HepG2 (cell line): ENCODE data around the gene HYOU1. TPM values are rescaled to one million over a fixed set of nuclear protein-coding genes. Genes with fewer than 3 reads are reported as not detected.

Experiments used
- CENPBD1 ChIP-seq: sonication (generic); formaldehyde crosslinking; IDR thresholded peaks from 2 replicates; pipeline ENCODE4 v1.8.0; 2022; ENCODE audit warnings: missing genetic modification reagents, low read depth, mild to moderate bottlenecking, borderline replicate concordance
- DRAP1 ChIP-seq: IDR thresholded peaks from 2 replicates; pipeline ENCODE4 v1.6.1; 2016; ENCODE audit warnings: missing genetic modification reagents, missing compliant biosample characterization
- ELF4 ChIP-seq: sonication (generic); formaldehyde crosslinking; IDR thresholded peaks from 2 replicates; pipeline ENCODE4 v1.5.0; 2020; ENCODE audit warnings: missing genetic modification reagents, mild to moderate bottlenecking, moderate library complexity, borderline replicate concordance
- FOXC1 ChIP-seq: sonication (generic); formaldehyde crosslinking; IDR thresholded peaks from 2 replicates; pipeline ENCODE4 v1.8.0; 2022; ENCODE audit warnings: mild to moderate bottlenecking, missing genetic modification reagents, borderline replicate concordance
- FOXO1 ChIP-seq: sonication (generic); formaldehyde crosslinking; IDR thresholded peaks from 2 replicates; pipeline ENCODE4 v1.4.0; 2020; ENCODE audit warnings: missing genetic modification reagents
- GZF1 ChIP-seq: sonication (generic); formaldehyde crosslinking; IDR thresholded peaks from 2 replicates; pipeline ENCODE4 v1.5.1; 2020; ENCODE audit warnings: mild to moderate bottlenecking, missing genetic modification reagents
- HNRNPH1 ChIP-seq: fragments of 200-400 bp; formaldehyde crosslinking; optimal IDR thresholded peaks from 2 replicates; pipeline ENCODE3; 2017; ENCODE audit warnings: mild to moderate bottlenecking, low read depth, low read length
- HOXA5 ChIP-seq: sonication (generic); formaldehyde crosslinking; IDR thresholded peaks from 2 replicates; pipeline ENCODE4 v1.4.0; 2020; ENCODE audit warnings: missing genetic modification reagents
- KLF9 ChIP-seq: IDR thresholded peaks from 2 replicates; pipeline ENCODE4 v1.6.1; 2016; ENCODE audit warnings: low read depth
- KMT2B ChIP-seq: IDR thresholded peaks from 2 replicates; pipeline ENCODE4 v1.6.1; 2016; ENCODE audit warnings: missing genetic modification reagents, missing compliant biosample characterization
- LRRFIP1 ChIP-seq: sonication (generic); formaldehyde crosslinking; conservative IDR thresholded peaks from 2 replicates; pipeline ENCODE4 v1.4.0; 2020; ENCODE audit warnings: missing genetic modification reagents
- MYC ChIP-seq: sonication (generic); formaldehyde crosslinking; IDR thresholded peaks from 2 replicates; pipeline ENCODE4 v1.9.0; 2021; ENCODE audit warnings: missing genetic modification reagents, borderline replicate concordance
- ONECUT2 ChIP-seq: sonication (generic); formaldehyde crosslinking; IDR thresholded peaks from 2 replicates; pipeline ENCODE4 v1.4.0; 2020; ENCODE audit warnings: missing genetic modification reagents
- TRIM22 ChIP-seq: fragments of 450-650 bp; IDR thresholded peaks from 2 replicates; pipeline ENCODE4 v1.6.1; 2017
- YY1 ChIP-seq: IDR thresholded peaks from 2 replicates; pipeline ENCODE4 v1.6.1; 2011; ENCODE audit warnings: low read length, low read depth, moderate library complexity, mild to moderate bottlenecking; ENCODE audit not compliant: insufficient read depth, insufficient replicate concordance
- ZNF281 ChIP-seq: sonication (generic); formaldehyde crosslinking; IDR thresholded peaks from 2 replicates; pipeline ENCODE4 v1.4.0; 2020; ENCODE audit warnings: missing genetic modification reagents, borderline replicate concordance
- ZNF292 ChIP-seq: sonication (generic); formaldehyde crosslinking; IDR thresholded peaks from 2 replicates; pipeline ENCODE4 v1.8.1; 2022; ENCODE audit warnings: mild to moderate bottlenecking, low read depth, missing genetic modification reagents, borderline replicate concordance
- ZNF383 ChIP-seq: sonication (generic); formaldehyde crosslinking; IDR thresholded peaks from 2 replicates; pipeline ENCODE4 v1.4.0; 2020; ENCODE audit warnings: missing genetic modification reagents, mild to moderate bottlenecking, borderline replicate concordance
- ZNF543 ChIP-seq: sonication (generic); formaldehyde crosslinking; IDR thresholded peaks from 2 replicates; pipeline ENCODE4 v1.4.0; 2020; ENCODE audit warnings: mild to moderate bottlenecking, missing genetic modification reagents
- ZNF552 ChIP-seq: sonication (generic); formaldehyde crosslinking; IDR thresholded peaks from 2 replicates; pipeline ENCODE4 v1.9.0; 2022; ENCODE audit warnings: missing genetic modification reagents, mild to moderate bottlenecking, borderline replicate concordance
- ZNF589 ChIP-seq: sonication (generic); formaldehyde crosslinking; conservative IDR thresholded peaks from 2 replicates; pipeline ENCODE4 v1.8.0; 2022; ENCODE audit warnings: mild to moderate bottlenecking, moderate library complexity, missing genetic modification reagents
- ZNF652 ChIP-seq: IDR thresholded peaks from 2 replicates; pipeline ENCODE4 v1.6.1; 2016; ENCODE audit warnings: low read depth, borderline replicate concordance
- ZNF678 ChIP-seq: sonication (generic); formaldehyde crosslinking; IDR thresholded peaks from 2 replicates; pipeline ENCODE4 v1.4.0; 2020; ENCODE audit warnings: mild to moderate bottlenecking, missing genetic modification reagents
- ZNF782 ChIP-seq: sonication (generic); formaldehyde crosslinking; IDR thresholded peaks from 2 replicates; pipeline ENCODE4 v1.4.0; 2020; ENCODE audit warnings: missing genetic modification reagents, mild to moderate bottlenecking, borderline replicate concordance
- polyA plus RNA-seq, 8 experiments: library from polyadenylated mRNA; depleted of rRNA in 3 of 8; stranded (reverse) in 7 of 8; unstranded in 1 of 8; fragments of >200 nt; fragmentation: Illumina TruSeq in 4 of 8; extraction: Trizol in 4 of 8; gene quantifications; 2 replicates each; pipeline versions ENCODE4 v1.2.1 to v1.2.3, GENCODE V29; 2011 to 2016; ENCODE audit warnings: low read depth in 4 of 8, missing spikeins in 1 of 8, mixed read lengths in 1 of 8; ENCODE audit not compliant: insufficient read depth in 1 of 8
- total RNA-seq, 5 experiments: library from RNA; depleted of rRNA; stranded (reverse); fragments of >200 nt; fragmentation: Illumina TruSeq; extraction: Trizol; gene quantifications; 2 replicates each; pipeline ENCODE4 v1.2.3, GENCODE V29; 2016; ENCODE audit warnings: low read depth in 1 of 5

The HYOU1 gene
- total and polyA plus RNA-seq, 2 of the 13 experiments (the other 11 are each of a cell fraction or from before 2014, with no cell fraction given) = 127 to 155 TPM

GRCh38 chr11:118996926-118997626, 59.9 kb downstream of the HYOU1 start (continued):
- TF ChIP-seq ZNF281 (CRISPR knock-in tag) (no peak), ZNF543 (CRISPR knock-in tag) (no peak), ZNF292 (CRISPR knock-in tag) (no peak), GZF1 (no peak), ZNF678 (no peak), ZNF652 (CRISPR knock-in tag) (no peak), ZNF782 (CRISPR knock-in tag) (no peak), HOXA5 (CRISPR knock-in tag) (peak; percentile 12; the same call in 1 of the 2 replicates), KLF9 (CRISPR knock-in tag) (no peak), HNRNPH1 (no peak), KMT2B (CRISPR knock-in tag) (no peak), ZNF552 (CRISPR knock-in tag) (no peak), ZNF589 (CRISPR knock-in tag) (no peak), TRIM22 (no peak), ELF4 (CRISPR knock-in tag) (no peak), MYC (CRISPR knock-in tag) (no peak), ZNF383 (no peak), LRRFIP1 (CRISPR knock-in tag) (no peak), DRAP1 (no peak), FOXO1 (CRISPR knock-in tag) (no peak), CENPBD1 (CRISPR knock-in tag) (0 out of 2 replicates have a peak, but pooled peaks have one; percentile 20), FOXC1 (CRISPR knock-in tag) (no peak), YY1 (no peak), ONECUT2 (no peak)
